ENCODE measurements around the gene ACOXL. TPM values are rescaled to one million over a fixed set of nuclear protein-coding genes. Genes with fewer than 3 reads are reported as not detected.
A peak's percentile ranks its signal among the peaks of the same experiment; 100 is the strongest.

Gene ACOXL
- total and polyA plus RNA-seq, 10 of the 15 experiments (the other 5 are each of a cell fraction or from before 2014, with no cell fraction given) = 0.05 to 1.3 (median 0.71) TPM

- TF ChIP-seq ZBTB11 (CRISPR knock-in tag; IDR thresholded peaks at IDR 0.05) = no peak
- peak; percentile 68 for TF ChIP-seq IKZF1 (conservative IDR thresholded peaks at IDR 0.05)
- no peak for TF ChIP-seq SUPT20H (IDR thresholded peaks at IDR 0.05; ENCODE audit: borderline replicate concordance, control insufficient read depth, low read depth, low read length)
- 0 out of 2 replicates have a peak, but pooled peaks have one; percentile 56 for TF ChIP-seq SMARCA5 (IDR thresholded peaks at IDR 0.05)
- peak; percentile 16; the same call in 1 of the 2 replicates for TF ChIP-seq NR2F1 (conservative IDR thresholded peaks at IDR 0.05)
- no peak for TF ChIP-seq POLR2AphosphoS2 (IDR thresholded peaks at IDR 0.05; ENCODE audit: low read depth, low read length)
- TF ChIP-seq KAT2A (conservative IDR thresholded peaks at IDR 0.05; ENCODE audit: control insufficient read depth, low read depth, low read length) = no peak
- TF ChIP-seq SMAD5 (IDR thresholded peaks at IDR 0.05; ENCODE audit: low read depth) = no peak
- no peak for TF ChIP-seq SUZ12 (IDR thresholded peaks at IDR 0.05; ENCODE audit: unreplicated experiment)
- TF ChIP-seq SIN3A (IDR thresholded peaks at IDR 0.05; ENCODE audit: low read depth, low read length) = no peak
- TF ChIP-seq NKRF (conservative IDR thresholded peaks at IDR 0.05) = peak; percentile 70
- TF ChIP-seq EED (IDR thresholded peaks at IDR 0.05; ENCODE audit: low read depth) = no peak
- no peak for TF ChIP-seq RELB (IDR thresholded peaks at IDR 0.05; ENCODE audit: low read depth)
- TF ChIP-seq SPI1 (IDR thresholded peaks at IDR 0.05; ENCODE audit: borderline replicate concordance, insufficient read depth, low read depth, low read length) = no peak
- no peak for TF ChIP-seq BCLAF1 (IDR thresholded peaks at IDR 0.05)
- no peak for TF ChIP-seq EZH2 (IDR thresholded peaks at IDR 0.05; ENCODE audit: borderline replicate concordance, control insufficient read depth, low read depth, low read length)
- TF ChIP-seq ATF3 (IDR thresholded peaks at IDR 0.05; ENCODE audit: borderline replicate concordance, extremely low read depth, low read depth, low read length) = no peak
- TF ChIP-seq BCL11A (IDR thresholded peaks at IDR 0.05; ENCODE audit: low read depth, low read length) = no peak
Measured at GRCh38 chr2:111122631-111123421, 390.5 kb downstream of the ACOXL start (continued).

All from GM12878 (cell line).